ENCODE measurements around the gene TAB3. TPM values are rescaled to one million over a fixed set of nuclear protein-coding genes. Genes with fewer than 3 reads are reported as not detected.

The TAB3 gene
- total and polyA plus RNA-seq, 2 of the 4 experiments (the other 2 are of a cell fraction) = 4.7 to 6.4 TPM

Other genes with a start within 250 kb of the TAB3 start
- gene GK, start 235.8 kb downstream of the TAB3 start, total RNA-seq (2012; rRNA removed) = 9.3 and 12.2 TPM in 2 replicates
- 5.5 and 7.6 TPM in 2 replicates for gene GK, start 235.8 kb downstream of the TAB3 start, polyA plus RNA-seq (2012; rRNA removed)
- not detected in 2 replicates for gene FTHL17, start 182.8 kb upstream of the TAB3 start, total RNA-seq (2012; rRNA removed)
- not detected in 2 replicates for gene FTHL17, start 182.8 kb upstream of the TAB3 start, polyA plus RNA-seq (2012; rRNA removed)

Measured in IMR-90 (cell line).